Measurements from ENCODE around the gene LYPD6B.
A peak's percentile ranks its signal among the peaks of the same experiment; 100 is the strongest.

LYPD6B gene

GRCh38 chr2:149028891-149029290 is 9.6 kb upstream of the LYPD6B start:
- no peak overlapping the region for H3K4me3 Mint-ChIP-seq
- peaks cover 49% of the 10 kb centered on the region for H3K27me3 Mint-ChIP-seq (ENCODE audit: low read depth)
- peaks cover 11% of the 10 kb centered on the region for H3K4me1 Mint-ChIP-seq
- H3K36me3 Mint-ChIP-seq (ENCODE audit: low read depth): no peaks in the 10 kb centered on the region
- H3K27ac Mint-ChIP-seq: no peak overlapping the region
- no peaks in the 10 kb centered on the region for H3K9me3 Mint-ChIP-seq
- TF ChIP-seq CTCF (IDR thresholded peaks at IDR 0.05; ENCODE audit: unreplicated experiment in 3 of 3): no peak

GRCh38 chr2:149029307-149029965 is 9.1 kb upstream of the LYPD6B start:
- no peak overlapping the region for H3K27ac Mint-ChIP-seq
- TF ChIP-seq CTCF (IDR thresholded peaks at IDR 0.05; ENCODE audit: unreplicated experiment in 3 of 3): no peak
- peaks cover 53% of the 10 kb centered on the region for H3K27me3 Mint-ChIP-seq (ENCODE audit: low read depth)
- peaks cover 7% of the 10 kb centered on the region for H3K4me1 Mint-ChIP-seq
- no peaks in the 10 kb centered on the region for H3K9me3 Mint-ChIP-seq
- H3K4me3 Mint-ChIP-seq: no peak overlapping the region
- H3K36me3 Mint-ChIP-seq (ENCODE audit: low read depth): no peaks in the 10 kb centered on the region

GRCh38 chr2:149031396-149031795 is 7.1 kb upstream of the LYPD6B start:
- Mint-ChIP-seq H3K9me3 (no peaks in the 10 kb centered on the region), H3K36me3 (ENCODE audit: low read depth) (no peaks in the 10 kb centered on the region), H3K4me1 (peaks cover 6% of the 10 kb centered on the region), H3K27me3 (ENCODE audit: low read depth) (peaks cover 59% of the 10 kb centered on the region), H3K27ac (no peak overlapping the region), H3K4me3 (no peak overlapping the region)
- no peak for TF ChIP-seq CTCF (IDR thresholded peaks at IDR 0.05; ENCODE audit: unreplicated experiment in 3 of 3)

GRCh38 chr2:149033716-149034115 is 4.8 kb upstream of the LYPD6B start:
- Mint-ChIP-seq H3K27ac (peak overlapping the region in 2 of 3 experiments; percentile 33 to 45), H3K4me1 (peaks cover 16% of the 10 kb centered on the region), H3K36me3 (ENCODE audit: low read depth) (no peaks in the 10 kb centered on the region), H3K4me3 (no peak overlapping the region), H3K9me3 (no peaks in the 10 kb centered on the region), H3K27me3 (ENCODE audit: low read depth) (peaks cover 67% of the 10 kb centered on the region)
- no peak for TF ChIP-seq CTCF (IDR thresholded peaks at IDR 0.05; ENCODE audit: unreplicated experiment in 3 of 3)

- Mint-ChIP-seq H3K27ac (no peak overlapping the region), H3K4me3 (no peak overlapping the region), H3K36me3 (ENCODE audit: low read depth) (no peaks in the 10 kb centered on the region), H3K4me1 (peaks cover 16% of the 10 kb centered on the region), H3K27me3 (ENCODE audit: low read depth) (peaks cover 70% of the 10 kb centered on the region), H3K9me3 (no peaks in the 10 kb centered on the region)
- no peak for TF ChIP-seq CTCF (IDR thresholded peaks at IDR 0.05; ENCODE audit: unreplicated experiment in 3 of 3)
These were observed 4.1 kb upstream of the LYPD6B start for GRCh38 chr2:149034406-149034805.
